Stimulated activated CD4-positive, alpha-beta T cell treated with anti-CD3 and anti-CD28 coated beads, Interleukin-1b, Interleukin-23, amount 100 ng/mL, for 48 hours (primary cell): ENCODE results near the gene NUDC.
A peak's percentile ranks its signal among the peaks of the same experiment; 100 is the strongest.

Source experiments
- DNase-seq: peaks from one replicate; pipeline ENCODE4 v3.0.0-alpha.2; 2020

The NUDC gene

GRCh38 chr1:26994020-26994786 lies 72.7 kb downstream of the NUDC start:
- peak; percentile 23 for DNase-seq

- DNase-seq = no peak
Measured at GRCh38 chr1:26994787-26995517, 73.4 kb downstream of the NUDC start.

DNA sequence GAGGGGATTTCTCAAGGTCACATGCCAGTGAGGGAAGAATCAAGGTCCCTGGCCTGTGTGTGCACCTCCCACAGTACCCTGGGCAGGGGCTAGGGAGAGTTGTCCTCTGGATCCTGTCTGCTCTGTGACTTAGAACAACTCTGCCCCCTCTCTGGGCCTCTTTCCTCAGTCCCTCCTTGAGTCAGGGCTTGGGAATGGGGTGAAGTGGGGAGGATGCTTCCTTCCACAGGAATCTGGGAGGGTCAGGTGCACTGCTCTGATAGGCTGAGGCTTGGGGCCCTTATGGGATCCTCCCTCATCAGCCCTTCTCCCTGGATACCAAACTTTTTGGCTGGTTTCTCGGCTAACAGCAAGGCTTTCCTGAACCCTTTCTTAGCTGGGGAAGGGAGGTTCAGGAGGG lies 74.5 kb downstream of the NUDC start:
- DNase-seq = no peak
